HG03039 (cell line): ENCODE data around the gene ZNF280B.
"Not testable (repeated sequence)": the region's sequence is repeated elsewhere in the genome, so short reads cannot be mapped to it uniquely, and the experiment has no call there.

Experiments
- ATAC-seq: cut with Tn5 transposase; IDR thresholded peaks from one replicate; pipeline ENCODE4 v1.9.1; 2021; ENCODE audit warnings: mild to moderate bottlenecking, moderate library complexity; ENCODE audit not compliant: unreplicated experiment

Gene ZNF280B

DNA sequence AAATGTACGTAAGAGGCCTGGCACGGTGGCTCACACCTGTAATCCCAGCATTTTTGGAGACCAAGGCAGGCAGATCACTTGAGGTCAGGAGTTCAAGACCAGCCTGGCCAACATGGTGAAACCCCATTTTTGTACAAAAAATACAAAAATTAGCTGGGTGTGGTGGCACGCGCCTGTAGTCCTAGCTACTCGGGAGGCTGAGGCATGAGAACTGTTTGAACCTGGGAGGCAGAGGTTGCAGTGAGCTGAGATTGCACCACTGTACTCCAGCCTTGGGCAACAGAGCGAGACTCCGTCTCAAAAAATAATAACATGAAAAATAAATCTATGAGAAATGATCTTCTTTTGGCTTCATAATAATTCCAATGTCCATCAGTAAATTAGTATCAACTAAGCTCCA lies 2.3 kb upstream of the ZNF280B start:
- ATAC-seq, result not testable (repeated sequence)

DNA sequence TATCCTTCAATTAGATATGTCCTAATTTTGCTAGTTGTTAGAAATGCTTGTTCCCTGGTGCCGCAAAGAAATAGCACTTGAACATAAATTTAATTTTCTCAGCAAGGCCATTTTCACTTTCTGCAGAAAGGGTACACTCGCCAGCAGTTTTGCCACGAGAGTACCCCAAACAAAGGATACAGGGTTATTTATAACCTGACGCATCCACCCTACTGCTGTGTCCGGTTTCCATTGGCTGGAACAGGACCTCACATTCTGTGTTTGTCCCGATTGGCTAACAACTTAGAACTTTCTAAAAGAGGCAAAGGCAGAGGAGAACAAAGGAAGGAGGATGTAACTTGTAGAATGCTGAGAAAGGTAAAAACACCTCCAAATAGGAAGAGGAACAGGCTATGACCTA lies 1.4 kb upstream of the ZNF280B start:
- not testable (repeated sequence) for ATAC-seq

DNA sequence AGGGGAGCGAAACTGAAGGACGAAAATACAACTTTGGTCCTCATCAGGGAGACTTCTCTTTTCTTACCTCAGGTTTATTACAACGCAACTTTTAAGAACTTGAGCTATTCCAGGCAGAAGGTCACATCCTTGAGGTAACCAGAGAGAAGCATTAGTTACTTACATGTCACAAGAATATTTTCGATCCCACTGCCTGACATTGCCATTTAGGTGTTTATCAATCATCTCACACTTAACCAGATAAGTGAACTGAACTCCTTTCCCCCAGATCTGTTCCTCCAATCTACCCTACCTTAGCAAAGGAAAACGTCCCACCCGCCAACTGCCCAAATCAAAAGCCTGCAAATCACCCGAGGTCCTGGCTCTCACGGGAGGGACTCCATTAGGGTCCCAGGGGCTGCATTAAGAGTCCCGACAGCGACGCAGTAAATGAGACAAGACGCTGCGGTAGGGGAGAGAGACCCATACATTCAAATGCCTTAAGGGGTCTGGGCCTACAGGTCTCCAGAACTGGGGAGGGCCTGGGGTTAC lies 734 bp downstream of the ZNF280B start:
- ATAC-seq, result no peak

DNA sequence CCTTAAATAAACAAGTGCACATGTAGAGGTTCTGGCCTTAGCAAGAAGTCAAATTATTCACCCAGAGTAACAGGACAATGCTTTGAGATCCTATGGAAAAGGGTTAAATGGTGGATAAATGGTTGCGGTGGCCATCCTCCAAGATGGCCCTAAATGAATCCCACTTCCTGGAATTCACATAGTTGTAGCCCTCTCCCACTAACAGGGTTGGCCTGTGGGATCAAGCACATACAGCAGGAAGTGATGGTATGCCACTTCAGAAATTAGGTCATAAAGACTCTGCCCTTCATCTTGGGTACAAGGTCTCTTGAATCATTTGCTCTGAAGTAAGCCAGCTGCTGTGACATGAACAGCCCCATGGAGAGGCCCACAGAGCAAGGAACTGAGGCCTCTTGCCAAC lies 1.8 kb downstream of the ZNF280B start:
- ATAC-seq, result no peak

DNA sequence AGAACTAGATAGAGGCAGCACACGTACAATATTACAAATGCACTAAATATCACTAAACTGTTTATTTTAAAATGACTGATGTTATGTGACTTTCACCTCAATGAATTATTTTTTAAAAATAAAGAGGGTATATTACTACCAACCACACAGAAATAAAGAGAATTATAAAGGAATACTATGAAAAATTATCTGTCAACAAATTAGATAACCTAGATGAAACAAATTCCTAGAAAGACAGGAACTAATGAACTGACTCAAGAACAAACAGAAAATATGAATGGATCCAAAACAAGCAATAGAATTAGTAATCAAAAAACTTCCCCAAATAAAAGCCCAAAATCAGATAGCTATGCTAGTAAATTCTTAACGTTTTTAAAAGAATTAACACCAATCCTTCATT lies 10.3 kb downstream of the ZNF280B start:
- no peak for ATAC-seq

DNA sequence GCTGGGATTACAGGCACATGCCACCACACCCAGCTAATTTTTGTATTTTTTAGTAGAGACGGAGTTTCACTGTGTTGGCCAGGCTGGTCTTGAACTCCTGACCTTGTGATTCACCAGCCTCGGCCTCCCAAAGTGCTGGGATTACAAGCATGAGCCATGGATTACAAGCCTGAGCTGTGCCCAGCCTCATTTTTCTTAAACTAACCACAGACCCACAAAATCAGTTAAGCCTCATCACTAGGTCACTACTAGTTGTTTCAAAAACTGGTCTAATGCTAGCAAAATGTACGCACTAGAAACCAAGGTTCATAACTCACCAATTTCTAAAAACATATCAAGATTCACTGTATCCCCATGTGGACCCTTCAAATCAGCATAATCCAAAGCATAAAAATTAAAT lies 17.0 kb downstream of the ZNF280B start:
- not testable (repeated sequence) for ATAC-seq

DNA sequence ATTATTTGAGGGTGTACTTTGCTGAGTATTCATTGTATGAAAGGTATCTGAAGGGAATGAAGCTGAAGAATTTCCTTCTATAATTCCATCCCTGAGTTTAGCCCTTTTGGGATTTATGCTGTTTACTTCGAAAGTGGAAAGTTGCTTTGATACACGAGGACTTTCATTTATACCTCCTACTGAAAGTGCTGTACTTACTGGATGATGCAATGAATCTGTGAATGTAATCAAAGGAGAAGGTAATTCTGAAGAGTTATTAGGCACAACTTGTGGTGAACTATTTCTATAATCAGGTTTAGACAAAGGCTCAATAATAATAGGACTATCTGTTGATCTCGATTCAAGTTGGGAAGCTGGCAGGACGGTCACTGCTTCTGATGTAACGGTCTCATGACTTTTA lies 19.8 kb downstream of the ZNF280B start:
- ATAC-seq, result no peak

DNA sequence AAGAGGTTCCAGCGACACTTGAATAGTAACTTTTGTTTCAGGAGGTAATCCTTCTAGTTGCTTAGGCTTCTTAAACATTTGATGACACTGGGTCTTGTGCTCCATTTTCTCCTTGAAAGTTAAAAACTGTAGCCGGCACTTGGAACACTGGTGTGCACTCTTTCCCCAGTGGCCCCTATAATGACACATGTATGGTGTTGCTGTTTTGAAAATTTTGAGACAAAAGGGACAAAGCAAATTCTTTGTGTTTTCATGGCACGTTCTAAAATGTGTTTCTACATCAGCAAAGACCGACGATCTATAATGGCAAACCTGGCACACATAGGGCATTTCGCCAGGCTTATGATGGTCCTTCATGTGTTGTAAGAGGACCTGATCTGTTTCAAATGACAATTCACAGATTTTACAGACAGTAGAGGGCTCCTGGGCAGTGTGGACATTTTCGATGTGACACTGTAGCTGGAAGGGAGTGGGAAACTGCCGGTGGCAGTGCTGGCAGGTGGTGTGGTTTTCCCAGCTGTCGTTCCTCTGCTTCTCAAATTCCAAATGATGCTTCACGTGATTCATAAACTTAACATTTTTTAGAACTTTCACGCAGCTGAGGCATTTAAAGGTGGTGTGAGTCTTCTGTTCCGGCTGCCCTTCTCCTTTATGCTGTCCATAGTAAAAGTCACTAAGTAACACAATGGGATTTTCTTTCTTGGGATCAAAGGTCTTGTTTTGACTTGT lies 20.5 kb downstream of the ZNF280B start:
- no peak for ATAC-seq

DNA sequence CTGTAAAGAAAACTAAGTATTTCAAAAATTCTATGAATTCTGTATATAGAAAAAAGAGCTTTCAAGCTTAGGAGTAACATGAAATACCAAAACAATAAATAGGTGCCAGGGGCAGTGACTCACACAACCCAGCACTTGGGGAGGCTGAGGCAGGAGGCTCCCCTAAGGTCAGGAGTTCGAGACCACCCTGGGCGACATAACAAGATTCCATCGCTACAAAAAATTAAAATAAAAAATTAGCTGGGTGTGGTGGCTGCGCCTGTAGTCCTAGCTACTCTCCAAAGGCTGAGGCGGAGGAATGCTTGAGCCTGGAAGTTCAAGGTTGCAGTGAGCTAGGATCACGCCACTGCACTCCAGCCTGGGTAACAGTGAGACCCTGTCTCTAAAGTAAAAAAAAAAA lies 21.5 kb downstream of the ZNF280B start:
- ATAC-seq, result no peak

DNA sequence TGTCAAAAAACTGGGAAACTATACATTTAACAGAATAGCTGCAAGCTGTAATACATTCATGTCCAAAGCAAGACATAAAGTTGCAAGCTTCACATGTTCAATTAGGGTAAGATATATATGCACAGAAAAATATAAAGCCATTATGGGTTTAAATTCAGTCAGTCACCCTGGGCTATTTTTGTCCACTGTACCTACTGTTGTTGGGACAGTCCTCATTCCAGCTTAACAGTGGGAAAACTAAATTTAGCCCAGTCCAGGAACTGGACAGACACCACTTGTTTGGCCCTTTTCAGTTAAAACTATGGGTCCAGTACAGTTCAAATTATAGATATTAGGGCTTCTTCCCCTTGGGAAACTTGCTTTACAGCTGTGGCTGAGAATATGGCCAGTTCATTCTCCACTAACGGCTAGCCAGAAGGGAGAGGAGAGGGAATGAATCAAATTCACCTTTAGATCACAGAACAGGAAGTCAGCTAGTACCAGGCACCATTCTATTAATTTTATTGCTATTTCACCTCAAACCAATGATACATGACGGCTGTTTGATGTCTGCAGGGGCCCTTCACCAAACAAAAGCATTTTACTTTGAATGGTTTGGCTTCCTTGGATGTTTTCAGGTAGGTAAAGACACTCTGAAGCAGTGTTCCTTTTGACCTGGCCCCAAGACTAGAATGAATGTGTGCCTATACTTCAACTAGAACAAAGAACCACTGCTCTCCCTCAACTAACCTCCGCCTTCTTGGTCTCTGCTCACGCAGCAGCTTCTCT lies 22.2 kb downstream of the ZNF280B start:
- no peak for ATAC-seq

DNA sequence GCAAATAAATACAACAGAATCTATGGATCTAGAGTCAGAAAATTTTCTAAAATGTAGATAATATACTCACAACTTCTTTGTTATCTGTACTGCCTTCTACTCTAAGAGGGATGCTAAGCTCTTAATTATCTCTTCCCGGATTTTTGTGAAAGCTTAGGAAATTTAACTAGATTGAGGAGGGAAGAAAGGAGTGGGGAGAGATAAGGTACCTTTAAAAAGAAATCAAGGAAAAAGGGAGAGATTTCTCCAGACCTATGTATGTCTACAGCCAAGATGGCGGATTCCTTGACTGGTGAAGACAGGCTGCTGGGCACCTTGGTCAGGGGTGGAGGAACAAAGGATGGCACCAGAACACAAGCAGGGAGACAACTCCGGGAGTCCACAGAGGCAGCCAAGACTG lies 23.0 kb downstream of the ZNF280B start:
- no peak for ATAC-seq

DNA sequence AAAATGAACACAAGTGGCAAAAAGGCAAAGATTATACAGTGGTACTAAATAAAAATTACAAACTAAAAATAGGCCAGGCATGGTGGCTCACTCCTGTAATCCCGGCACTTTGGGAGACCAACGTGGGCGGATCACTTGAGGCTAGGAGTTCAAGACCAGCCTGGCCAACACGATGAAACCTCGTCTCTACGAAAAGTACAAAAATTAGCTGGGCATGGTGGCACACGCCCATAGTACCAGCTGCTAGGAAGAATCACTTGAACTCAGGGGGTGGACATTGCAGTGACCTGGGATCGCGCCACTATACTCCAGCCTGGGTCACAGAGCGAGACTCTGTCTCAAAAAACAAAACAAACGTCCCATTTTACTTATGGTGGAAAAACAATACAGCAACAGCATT lies 24.5 kb downstream of the ZNF280B start:
- no peak for ATAC-seq

DNA sequence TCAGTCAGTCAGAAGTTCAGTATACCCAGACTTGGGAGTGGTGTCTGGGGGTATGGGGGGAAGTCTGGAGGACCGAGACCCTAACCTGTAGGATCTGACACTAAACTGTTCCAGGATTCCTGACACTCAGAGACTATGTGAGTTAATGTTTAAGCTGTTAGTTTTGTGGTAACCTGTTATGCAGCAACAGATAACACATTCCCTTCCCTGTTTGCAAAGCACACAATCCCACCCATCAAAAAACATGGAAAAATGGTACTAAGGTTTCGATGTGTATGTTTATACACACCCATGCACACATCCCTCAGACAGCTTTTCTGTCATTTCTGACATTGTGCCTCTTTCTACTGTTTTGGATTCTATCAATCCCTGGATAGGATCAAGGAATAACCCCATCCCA lies 27.6 kb downstream of the ZNF280B start:
- no peak for ATAC-seq

DNA sequence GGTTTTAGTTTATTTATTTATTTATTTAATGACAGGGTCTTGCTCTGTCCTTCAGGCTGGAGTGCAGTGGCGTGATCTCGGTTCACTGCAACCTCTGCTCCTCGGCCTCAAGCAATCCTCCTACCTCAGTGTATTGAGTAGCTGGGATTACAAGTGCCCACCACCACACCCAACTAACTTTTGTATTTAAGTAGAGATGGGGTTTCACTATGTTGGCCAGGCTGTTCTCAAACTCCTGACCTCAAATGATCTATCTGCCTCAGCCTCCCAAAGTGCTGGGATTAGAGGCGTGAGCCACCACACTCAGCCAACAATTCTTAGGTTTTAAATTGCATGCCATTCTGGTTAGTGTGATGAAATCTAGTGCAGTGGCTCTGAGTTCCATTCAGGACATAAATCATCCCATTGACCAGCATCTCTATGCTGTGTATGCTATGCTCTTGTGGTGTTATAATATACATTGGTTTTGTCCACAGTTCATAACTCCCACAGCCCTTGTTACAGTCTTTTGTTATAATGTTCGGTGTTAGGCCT lies 28.5 kb downstream of the ZNF280B start:
- ATAC-seq, result no peak

DNA sequence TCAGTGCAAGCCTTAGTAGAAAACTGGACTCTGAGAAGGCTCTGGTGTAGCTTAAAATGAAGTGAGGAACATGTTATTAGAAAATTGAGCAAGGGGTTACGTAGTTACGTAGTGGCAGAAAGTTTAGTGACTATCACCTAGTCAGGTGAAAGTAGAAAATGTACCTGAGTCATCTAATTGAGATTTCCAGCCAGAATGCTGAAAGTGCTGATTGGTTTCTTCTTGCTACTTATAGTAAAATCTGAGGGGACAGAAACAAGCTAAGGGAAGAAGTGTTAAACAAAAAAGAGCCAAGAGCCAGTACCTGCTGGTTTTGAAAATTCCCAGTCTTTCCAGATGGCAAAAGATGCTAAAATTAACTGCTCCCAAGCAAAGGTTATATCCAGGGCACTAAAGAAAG lies 29.4 kb downstream of the ZNF280B start:
- ATAC-seq, result no peak

DNA sequence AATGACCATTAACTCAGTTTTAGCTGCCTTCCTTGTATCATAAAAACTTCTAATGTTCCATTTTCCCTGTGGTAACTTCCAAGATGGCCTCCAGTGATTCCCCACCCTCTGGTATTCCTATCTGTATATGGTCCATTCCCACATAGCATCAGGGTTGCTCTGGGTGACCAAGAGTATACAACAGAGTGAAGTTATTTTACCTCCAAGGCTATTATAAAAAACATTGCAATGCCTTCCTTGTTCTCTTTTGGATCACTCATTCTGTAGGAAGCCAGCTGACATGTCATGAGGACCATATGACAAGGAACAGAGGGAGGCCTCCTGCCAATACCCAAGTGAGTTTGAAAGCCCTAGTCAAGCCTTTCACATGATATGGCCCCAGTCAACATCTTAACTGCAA lies 30.1 kb downstream of the ZNF280B start:
- no peak for ATAC-seq

DNA sequence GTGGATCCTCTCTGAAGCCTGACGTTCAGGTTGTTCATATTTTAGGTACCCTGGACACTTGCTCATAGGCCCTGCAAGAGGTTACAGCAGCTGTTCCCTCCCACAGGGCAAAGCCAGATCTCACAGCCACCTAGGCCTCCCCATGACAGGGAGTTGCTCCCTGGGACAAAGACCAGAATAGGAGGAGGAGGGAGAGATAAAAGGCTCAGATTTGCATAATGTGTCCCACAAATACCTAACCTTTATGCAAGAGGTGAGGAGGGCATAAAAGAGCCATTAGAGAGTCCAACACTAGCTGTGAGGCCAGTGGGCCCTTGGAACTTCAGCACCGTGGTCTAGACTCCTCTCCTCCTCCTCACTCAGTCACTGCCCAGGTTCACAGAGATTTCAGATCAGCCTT lies 33.8 kb downstream of the ZNF280B start:
- no peak for ATAC-seq

DNA sequence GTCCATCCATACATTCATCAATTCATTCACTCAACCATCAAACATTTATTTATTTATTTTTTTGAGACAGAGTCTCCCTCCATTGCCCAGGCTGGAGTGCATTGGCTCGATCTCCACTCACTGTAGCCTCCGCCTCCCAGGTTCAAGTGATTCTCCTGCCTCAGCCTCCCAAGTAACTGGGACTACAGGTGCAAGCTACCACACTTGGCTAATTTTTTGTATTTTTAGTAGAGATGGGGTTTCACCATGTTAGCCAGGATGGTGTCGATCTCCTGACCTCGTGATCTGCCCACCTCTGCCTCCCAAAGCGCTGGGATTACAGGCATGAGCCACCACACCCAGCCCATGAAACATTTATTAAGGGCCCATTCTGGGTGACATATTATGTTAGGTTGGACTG lies 37.4 kb downstream of the ZNF280B start:
- ATAC-seq, result not testable (repeated sequence)

DNA sequence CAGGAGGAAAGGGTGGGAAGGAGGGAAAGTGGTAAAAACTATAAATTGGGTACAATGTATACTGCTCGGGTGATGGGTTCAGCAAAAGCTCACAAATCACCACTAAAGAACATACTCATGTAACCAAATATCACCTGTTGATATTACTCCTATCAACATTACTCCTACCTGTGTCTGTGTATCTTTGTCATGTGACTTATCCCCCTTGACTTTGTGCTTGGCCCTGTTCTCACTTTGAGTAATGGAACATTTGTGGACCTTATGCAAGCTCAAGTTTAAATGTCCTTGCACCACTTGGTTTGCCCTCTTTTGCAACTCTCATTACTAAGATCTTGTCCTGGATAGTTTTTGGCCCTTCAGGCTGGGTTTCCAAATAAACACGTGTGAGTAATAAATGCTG lies 39.0 kb downstream of the ZNF280B start:
- no peak for ATAC-seq

DNA sequence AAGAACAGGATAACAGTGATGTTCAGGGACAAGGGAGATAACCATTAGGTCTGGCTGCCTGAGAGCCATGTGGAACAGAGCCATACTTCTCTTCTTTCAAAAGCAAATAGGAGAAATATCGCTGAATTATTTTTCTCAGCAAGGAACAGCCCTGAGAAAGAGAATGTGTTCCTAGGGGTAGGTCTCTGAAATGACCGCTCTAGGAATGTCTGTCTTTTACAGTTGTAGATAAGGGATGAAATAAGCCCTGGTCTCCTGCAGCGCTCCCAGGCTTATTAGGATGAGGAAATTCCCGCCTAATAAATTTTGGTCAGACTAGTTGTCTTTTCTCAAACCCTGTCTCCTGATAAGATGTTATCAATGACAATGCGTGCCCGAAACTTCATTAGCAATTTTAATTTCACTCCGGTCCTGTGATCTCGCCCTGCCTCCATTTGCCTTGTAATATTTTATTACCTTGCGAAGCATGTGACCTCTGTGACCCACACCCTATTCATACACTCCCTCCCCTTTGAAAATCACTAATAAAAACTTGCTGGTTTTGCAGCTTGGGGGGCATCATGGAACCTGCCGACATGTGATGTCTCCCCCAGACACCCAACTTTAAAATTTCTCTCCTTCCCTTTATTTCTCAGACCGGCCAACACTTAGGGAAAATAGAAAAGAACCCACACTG lies 39.6 kb downstream of the ZNF280B start:
- not testable (repeated sequence) for ATAC-seq

DNA sequence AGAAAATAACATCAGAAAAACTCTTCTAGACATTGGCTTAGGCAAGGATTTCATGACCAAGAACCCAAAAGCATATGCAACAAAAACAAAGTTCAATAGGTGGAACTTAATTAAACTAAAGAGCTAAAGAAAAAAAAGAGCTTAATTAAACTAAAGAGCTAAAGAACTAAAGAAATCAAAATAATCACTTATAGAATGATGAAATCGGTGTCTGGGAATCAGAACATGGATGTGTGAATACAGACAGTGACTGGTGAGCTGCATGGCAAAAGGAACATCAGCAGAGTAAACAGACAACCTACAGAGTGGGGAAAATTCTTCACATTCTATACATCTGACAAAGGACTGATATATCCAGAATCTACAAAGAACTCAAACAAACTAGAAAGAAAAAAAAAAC lies 41.4 kb downstream of the ZNF280B start:
- no peak for ATAC-seq
